B cell (primary cell): Measurements from ENCODE around the gene NKAPL. TPM values are rescaled to one million over a fixed set of nuclear protein-coding genes. Genes with fewer than 3 reads are reported as not detected.
"Not testable (repeated sequence)": the region's sequence is repeated elsewhere in the genome, so short reads cannot be mapped to it uniquely, and the experiment has no call there.

ENCODE experiments used
- ATAC-seq: fragments of 200-7000 bp; cut with Tn5 transposase; one replicate; pipeline ENCODE4 v1.10.0; 2021; ENCODE audit warnings: low read depth, mild to moderate bottlenecking, moderate number of reproducible peaks, moderate library complexity
- CTCF ChIA-PET: fragments of 350-600 bp; sonication (Branson Sonifier 250); formaldehyde crosslinking; loops from one replicate; lab custom pipeline; 2021; ENCODE audit warnings: antibody characterized with exemption, inconsistent platforms; lab: Charles Lee
- POLR2A ChIA-PET: fragments of 350-600 bp; sonication (Branson Sonifier 250); formaldehyde crosslinking; loops from one replicate; lab custom pipeline; 2021; ENCODE audit warnings: antibody characterized with exemption; lab: Charles Lee
- DNase-seq: peaks from one replicate; pipeline ENCODE4 v3.0.0; 2013
- H2AFZ ChIP-seq: 2 replicates; pipeline ENCODE4 v1.6.1; 2012; ENCODE audit warnings: mild to moderate bottlenecking, low read depth, low read length; ENCODE audit not compliant: insufficient read depth, poor library complexity, severe bottlenecking
- H3K27ac ChIP-seq, 2 donors: 1 replicate in 1 of 2; 2 replicates in 1 of 2; pipeline ENCODE4 v1.5.1; 2012 to 2013; ENCODE audit warnings: low read length in 2 of 2, mild to moderate bottlenecking in 2 of 2, moderate library complexity in 1 of 2
- H3K27me3 ChIP-seq, 4 experiments: fragments of 200-600 bp in 1 of 4; sonication (generic) in 1 of 4; replicated peaks in 1 of 4; 1 replicate in 2 of 4; 2 replicates in 2 of 4; pipeline versions ENCODE4 v1.6.1 to v1.7.0; 2013 to 2016; ENCODE audit warnings: low read length in 3 of 4, mild to moderate bottlenecking in 2 of 4, mixed read lengths in 1 of 4, moderate library complexity in 1 of 4; ENCODE audit not compliant: insufficient read depth in 4 of 4, control insufficient read depth in 3 of 4; ENCODE audit errors: control extremely low read depth in 1 of 4
- H3K36me3 ChIP-seq, 2 experiments: replicated peaks in 1 of 2; 1 replicate in 1 of 2; 2 replicates in 1 of 2; pipeline versions ENCODE4 v1.6.1 to v1.7.1; 2013; ENCODE audit warnings: low read length in 1 of 2; ENCODE audit not compliant: insufficient read depth in 2 of 2, control insufficient read depth in 1 of 2; ENCODE audit errors: control extremely low read depth in 1 of 2, extremely low read depth in 1 of 2
- H3K4me1 ChIP-seq, 2 donors: fragments of 200-600 bp in 1 of 2; sonication (generic) in 1 of 2; 1 replicate in 1 of 2; 2 replicates in 1 of 2; pipeline versions ENCODE4 v1.5.1 to v1.6.1; 2013 to 2017; ENCODE audit warnings: low read length in 2 of 2; ENCODE audit not compliant: control insufficient read depth in 2 of 2, insufficient read depth in 2 of 2
- H3K4me2 ChIP-seq: replicated peaks from 2 replicates; pipeline ENCODE3; 2012; ENCODE audit warnings: mild to moderate bottlenecking, low read depth, low read length; ENCODE audit not compliant: poor library complexity, severe bottlenecking
- H3K4me3 ChIP-seq, 5 experiments: fragments of 200-600 bp in 1 of 5; sonication (generic) in 1 of 5; 1 replicate in 3 of 5; 2 replicates in 2 of 5; pipeline versions ENCODE4 v1.5.1 to v1.7.0; 2011 to 2016; ENCODE audit warnings: low read length in 4 of 5, mild to moderate bottlenecking in 4 of 5, low read depth in 2 of 5, control low read depth in 1 of 5, moderate library complexity in 1 of 5; ENCODE audit not compliant: insufficient read depth in 1 of 5; ENCODE audit errors: control extremely low read depth in 1 of 5, extremely low read depth in 1 of 5
- H3K79me2 ChIP-seq: fragments of 200-600 bp; sonication (generic); one replicate; pipeline ENCODE4 v1.6.0; 2016; ENCODE audit warnings: low read length; ENCODE audit not compliant: control insufficient read depth, insufficient read depth
- H3K9ac ChIP-seq: fragments of 200-600 bp; sonication (generic); 2 replicates; pipeline ENCODE4 v1.6.1; 2017; ENCODE audit warnings: mild to moderate bottlenecking, low read length, moderate library complexity
- H3K9me3 ChIP-seq, 3 donors: one replicate each; pipeline versions ENCODE4 v1.6.1 to v1.7.1; 2013; ENCODE audit warnings: low read length in 2 of 3; ENCODE audit not compliant: control insufficient read depth in 2 of 3, insufficient read depth in 1 of 3; ENCODE audit errors: control extremely low read depth in 1 of 3
- H4K20me1 ChIP-seq: 2 replicates; pipeline ENCODE4 v1.6.0; 2012; ENCODE audit warnings: mild to moderate bottlenecking, low read length; ENCODE audit not compliant: insufficient read depth, control insufficient read depth, poor library complexity, severe bottlenecking
- H3K27ac Mint-ChIP-seq: one replicate; pipeline ENCODE4 v1.8.0; 2021; ENCODE audit warnings: mixed read lengths
- H3K27me3 Mint-ChIP-seq: one replicate; pipeline ENCODE4 v1.8.0; 2021; ENCODE audit warnings: mixed read lengths
- H3K4me1 Mint-ChIP-seq: one replicate; pipeline ENCODE4 v1.8.0; 2021; ENCODE audit warnings: mixed read lengths
- H3K4me3 Mint-ChIP-seq: one replicate; pipeline ENCODE4 v1.8.0; 2021; ENCODE audit warnings: mixed read lengths
- H3K9me3 Mint-ChIP-seq: one replicate; pipeline ENCODE4 v1.8.0; 2022; ENCODE audit warnings: mixed read lengths; ENCODE audit not compliant: insufficient read depth
- CTCF ChIP-seq: fragments of 200-600 bp; IDR thresholded peaks from one replicate; pipeline ENCODE4 v1.8.0; 2022; ENCODE audit warnings: antibody characterized with exemption, mild to moderate bottlenecking
- EZH2 ChIP-seq: IDR thresholded peaks from 2 replicates; pipeline ENCODE4 v1.6.1; 2012; ENCODE audit warnings: borderline replicate concordance, low read depth, mild to moderate bottlenecking, moderate library complexity, low read length; ENCODE audit not compliant: insufficient read depth, poor library complexity, severe bottlenecking
- WGBS: methylation state at CpG from one replicate; pipeline ENCODE4 v1.1.5; 2013; ENCODE audit warnings: missing lambda C conversion rate; ENCODE audit not compliant: insufficient coverage; 5-methylcytosine and 5-hydroxymethylcytosine counted together
- intact Hi-C: fragments of 100-400 bp; cut with micrococcal nuclease; formaldehyde crosslinking; loops from one replicate; pipeline ENCODE4 v1.10.0; 2022
- polyA plus RNA-seq: library from polyadenylated mRNA; depleted of rRNA; stranded (reverse); fragments of >200 nt; gene quantifications from 2 replicates; pipeline ENCODE4 v1.2.3, GENCODE V29; 2012
- total RNA-seq, 2 donors: library from RNA; stranded (reverse); fragments of 120-200 nt in 1 of 2; gene quantifications; 1 replicate in 1 of 2; 2 replicates in 1 of 2; pipeline versions ENCODE4 v1.2.3 to v1.2.4, GENCODE V29; 2013 to 2022

NKAPL gene
- total and polyA plus RNA-seq, 2 donors (not counting 1 experiment from before 2014, with no cell fraction given) = 0.52 TPM; not detected in 1

GRCh38 chr6:28303570-28303969, 44.5 kb downstream of the NKAPL start:
- H3K4me3 Mint-ChIP-seq = no peak overlapping the region
- Histone ChIP-seq H3K27me3 (no peaks in the 10 kb centered on the region), H3K4me2 (no peak overlapping the region), H3K4me1 (no peaks in the 10 kb centered on the region), H3K27ac (no peak overlapping the region), H3K9me3 (no peaks in the 10 kb centered on the region), H3K36me3 (no peaks in the 10 kb centered on the region), H3K9ac (no peak overlapping the region), H3K4me3 (no peak overlapping the region), H3K79me2 (no peaks in the 10 kb centered on the region), H2AFZ (no peak overlapping the region), H4K20me1 (no peaks in the 10 kb centered on the region)
- peaks cover 8% of the 10 kb centered on the region for H3K4me1 Mint-ChIP-seq
- no peak for TF ChIP-seq CTCF
- TF ChIP-seq EZH2 = no peak
- intact Hi-C loops = no loop called here
- ChIA-PET POLR2A (no interaction called here), CTCF (no interaction called here)
- H3K27me3 Mint-ChIP-seq = no peaks in the 10 kb centered on the region
- ATAC-seq = no peak
- no CpG with 5 or more reads among the region's 3 CpGs for WGBS
- no peak for DNase-seq
- H3K9me3 Mint-ChIP-seq = no peaks in the 10 kb centered on the region
- H3K27ac Mint-ChIP-seq = no peak overlapping the region

- H3K4me1 ChIP-seq, H3K4me3 Mint-ChIP-seq, H3K9me3 ChIP-seq, H4K20me1 ChIP-seq, H3K9ac ChIP-seq, ATAC-seq, H3K27ac Mint-ChIP-seq, H3K79me2 ChIP-seq, H3K27me3 Mint-ChIP-seq, POLR2A ChIA-PET, CTCF ChIA-PET, intact Hi-C loops, H3K4me3 ChIP-seq, H3K4me2 ChIP-seq, H3K4me1 Mint-ChIP-seq, H3K27ac ChIP-seq, DNase-seq, H3K27me3 ChIP-seq, H3K9me3 Mint-ChIP-seq, H3K36me3 ChIP-seq, H2AFZ ChIP-seq: not testable (repeated sequence)
Observed at GRCh38 chr6:28306363-28306762, 47.3 kb downstream of the NKAPL start.

Other genes starting within 250 kb of the NKAPL start
- 4.2 and 4.7 TPM in 2 replicates for gene ZNF165, start 178.7 kb upstream of the NKAPL start, total RNA-seq
- gene ZNF165, start 178.7 kb upstream of the NKAPL start, polyA plus RNA-seq = 3.5 and 9.2 TPM in 2 replicates
- gene ZSCAN16, start 134.7 kb upstream of the NKAPL start, total RNA-seq = 15.4 and 15.8 TPM in 2 replicates
- 3.0 and 5.4 TPM in 2 replicates for gene ZSCAN16, start 134.7 kb upstream of the NKAPL start, polyA plus RNA-seq
- 51.7 and 52.8 TPM in 2 replicates for gene ZKSCAN8, start 117.4 kb upstream of the NKAPL start, total RNA-seq
- 10.3 and 10.9 TPM in 2 replicates for gene ZKSCAN8, start 117.4 kb upstream of the NKAPL start, polyA plus RNA-seq
- gene ZSCAN9, start 34.0 kb upstream of the NKAPL start, total RNA-seq = 29.8 and 32.0 TPM in 2 replicates
- gene ZSCAN9, start 34.0 kb upstream of the NKAPL start, polyA plus RNA-seq = 10.3 and 14.7 TPM in 2 replicates
- 10.9 and 12.1 TPM in 2 replicates for gene ZKSCAN4, start 7.0 kb upstream of the NKAPL start, total RNA-seq
- 2.6 and 3.0 TPM in 2 replicates for gene ZKSCAN4, start 7.0 kb upstream of the NKAPL start, polyA plus RNA-seq
- gene ZSCAN26, start 7.8 kb downstream of the NKAPL start, total RNA-seq = 29.3 and 31.8 TPM in 2 replicates
- 11.9 and 17.9 TPM in 2 replicates for gene ZSCAN26, start 7.8 kb downstream of the NKAPL start, polyA plus RNA-seq
- 1.8 and 2.4 TPM in 2 replicates for gene PGBD1, start 22.3 kb downstream of the NKAPL start, total RNA-seq
- 0.55 and 1.2 TPM in 2 replicates for gene PGBD1, start 22.3 kb downstream of the NKAPL start, polyA plus RNA-seq
- 2.9 and 4.6 TPM in 2 replicates for gene ZSCAN31, start 76.9 kb downstream of the NKAPL start, total RNA-seq
- 1.9 and 3.1 TPM in 2 replicates for gene ZSCAN31, start 76.9 kb downstream of the NKAPL start, polyA plus RNA-seq
- gene ZKSCAN3, start 90.7 kb downstream of the NKAPL start, total RNA-seq = 11.0 and 11.9 TPM in 2 replicates
- 3.6 and 4.0 TPM in 2 replicates for gene ZKSCAN3, start 90.7 kb downstream of the NKAPL start, polyA plus RNA-seq
- gene ZSCAN12, start 140.4 kb downstream of the NKAPL start, total RNA-seq = 14.8 and 15.6 TPM in 2 replicates
- 3.2 and 3.5 TPM in 2 replicates for gene ZSCAN12, start 140.4 kb downstream of the NKAPL start, polyA plus RNA-seq
- 0.78 and 0.79 TPM in 2 replicates for gene ZSCAN23, start 184.2 kb downstream of the NKAPL start, total RNA-seq
- 0.09 TPM in 1 of 2 replicates, not detected in the other for gene ZSCAN23, start 184.2 kb downstream of the NKAPL start, polyA plus RNA-seq